ENCODE measurements around the gene CKAP2L.

The CKAP2L gene

DNA sequence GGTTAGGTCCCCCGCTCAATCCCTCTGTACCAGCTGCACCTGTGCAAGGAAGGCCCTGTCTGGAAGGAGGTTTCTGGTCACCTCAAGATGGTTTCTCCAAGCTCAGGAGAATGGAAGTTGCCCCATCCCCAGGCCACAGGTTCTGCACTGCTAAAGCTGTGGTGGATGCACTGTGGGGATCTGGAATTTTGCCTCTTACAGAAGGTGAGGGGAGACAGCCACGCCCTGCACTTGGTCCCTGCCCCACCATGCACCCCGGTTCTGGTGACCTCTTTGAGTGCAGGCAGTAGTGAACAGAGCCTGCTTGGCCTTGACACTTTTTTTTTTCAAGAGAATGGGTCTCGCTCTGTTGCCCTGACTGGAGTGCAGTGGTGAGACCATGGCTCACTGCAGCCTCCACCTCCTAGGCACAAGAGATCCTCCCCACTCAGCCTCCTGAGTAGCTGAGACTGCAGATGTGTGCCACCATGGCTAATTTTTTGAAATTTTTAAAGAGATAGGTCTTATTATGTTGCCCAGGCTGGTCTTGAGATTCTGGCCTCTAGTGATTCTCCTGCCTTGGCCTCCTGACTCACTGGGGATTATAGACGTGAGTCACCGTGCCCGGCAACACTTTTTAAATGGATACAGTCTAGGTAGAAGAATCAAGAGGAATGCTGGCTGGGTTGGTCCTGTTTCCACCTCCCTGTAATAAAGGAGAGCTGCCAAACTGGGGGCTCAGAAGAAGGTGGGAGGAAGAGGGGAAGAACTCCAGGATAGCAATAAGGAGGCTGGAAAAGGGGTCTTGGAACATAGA is 49.4 kb downstream of the CKAP2L start:
- Histone ChIP-seq H4K20me1 (ENCODE audit: insufficient read depth, low read length) (no peaks in the 10 kb centered on the region), H3K36me3 (replicated peaks; ENCODE audit: low read depth, low read length) (no peaks in the 10 kb centered on the region), H3K4me3 (ENCODE audit: low read length) (no peak overlapping the region), H3K4me2 (ENCODE audit: low read length) (no peak overlapping the region), H2AFZ (ENCODE audit: low read depth, low read length) (no peak overlapping the region), H3K9ac (ENCODE audit: low read length) (no peak overlapping the region), H3K27ac (ENCODE audit: low read length) (no peak overlapping the region), H3K4me1 (ENCODE audit: low read length) (peaks cover 13% of the 10 kb centered on the region), H3K27me3 (ENCODE audit: low read depth, low read length) (no peaks in the 10 kb centered on the region), H3K9me3 (ENCODE audit: insufficient read depth, low read length) (no peaks in the 10 kb centered on the region), H3K79me2 (ENCODE audit: low read length) (no peaks in the 10 kb centered on the region)
- TF ChIP-seq, protein P1, sequence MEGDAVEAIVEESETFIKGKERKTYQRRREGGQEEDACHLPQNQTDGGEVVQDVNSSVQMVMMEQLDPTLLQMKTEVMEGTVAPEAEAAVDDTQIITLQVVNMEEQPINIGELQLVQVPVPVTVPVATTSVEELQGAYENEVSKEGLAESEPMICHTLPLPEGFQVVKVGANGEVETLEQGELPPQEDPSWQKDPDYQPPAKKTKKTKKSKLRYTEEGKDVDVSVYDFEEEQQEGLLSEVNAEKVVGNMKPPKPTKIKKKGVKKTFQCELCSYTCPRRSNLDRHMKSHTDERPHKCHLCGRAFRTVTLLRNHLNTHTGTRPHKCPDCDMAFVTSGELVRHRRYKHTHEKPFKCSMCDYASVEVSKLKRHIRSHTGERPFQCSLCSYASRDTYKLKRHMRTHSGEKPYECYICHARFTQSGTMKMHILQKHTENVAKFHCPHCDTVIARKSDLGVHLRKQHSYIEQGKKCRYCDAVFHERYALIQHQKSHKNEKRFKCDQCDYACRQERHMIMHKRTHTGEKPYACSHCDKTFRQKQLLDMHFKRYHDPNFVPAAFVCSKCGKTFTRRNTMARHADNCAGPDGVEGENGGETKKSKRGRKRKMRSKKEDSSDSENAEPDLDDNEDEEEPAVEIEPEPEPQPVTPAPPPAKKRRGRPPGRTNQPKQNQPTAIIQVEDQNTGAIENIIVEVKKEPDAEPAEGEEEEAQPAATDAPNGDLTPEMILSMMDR (IDR thresholded peaks at IDR 0.05; ENCODE audit: low read depth, low read length): no peak
- TF ChIP-seq EZH2phosphoT487 (IDR thresholded peaks at IDR 0.05; ENCODE audit: low read depth): no peak

DNA sequence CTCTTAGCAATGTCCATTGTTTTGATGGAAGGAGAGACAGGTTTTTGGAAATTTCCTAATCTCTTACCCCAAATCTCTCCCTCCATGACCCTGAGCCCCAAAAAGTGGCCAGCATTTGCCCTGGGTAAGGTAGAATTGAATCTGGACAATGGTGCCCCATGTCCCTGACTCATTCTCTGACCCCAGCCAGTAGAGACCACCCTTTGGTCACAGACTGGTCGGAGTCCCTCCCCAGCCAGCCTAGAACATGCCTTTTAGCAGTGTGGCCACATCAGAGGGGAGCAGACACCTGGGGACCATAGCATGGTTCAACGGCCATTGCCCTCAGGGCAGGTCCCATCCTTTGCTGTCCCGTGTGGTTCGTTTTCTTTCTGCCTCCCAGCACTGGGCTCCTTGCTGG is 50.1 kb downstream of the CKAP2L start:
- Histone ChIP-seq H3K27me3 (ENCODE audit: low read depth, low read length) (no peaks in the 10 kb centered on the region), H3K79me2 (ENCODE audit: low read length) (no peaks in the 10 kb centered on the region), H3K27ac (ENCODE audit: low read length) (no peak overlapping the region), H3K4me3 (ENCODE audit: low read length) (no peak overlapping the region), H3K36me3 (replicated peaks; ENCODE audit: low read depth, low read length) (no peaks in the 10 kb centered on the region), H3K4me1 (ENCODE audit: low read length) (peaks cover 20% of the 10 kb centered on the region), H3K4me2 (ENCODE audit: low read length) (no peak overlapping the region), H3K9ac (ENCODE audit: low read length) (no peak overlapping the region), H2AFZ (ENCODE audit: low read depth, low read length) (no peak overlapping the region), H3K9me3 (ENCODE audit: insufficient read depth, low read length) (no peaks in the 10 kb centered on the region), H4K20me1 (ENCODE audit: insufficient read depth, low read length) (no peaks in the 10 kb centered on the region)
- no peak for TF ChIP-seq EZH2phosphoT487 (IDR thresholded peaks at IDR 0.05; ENCODE audit: low read depth)
- TF ChIP-seq, protein P1 (IDR thresholded peaks at IDR 0.05; ENCODE audit: low read depth, low read length): no peak

DNA sequence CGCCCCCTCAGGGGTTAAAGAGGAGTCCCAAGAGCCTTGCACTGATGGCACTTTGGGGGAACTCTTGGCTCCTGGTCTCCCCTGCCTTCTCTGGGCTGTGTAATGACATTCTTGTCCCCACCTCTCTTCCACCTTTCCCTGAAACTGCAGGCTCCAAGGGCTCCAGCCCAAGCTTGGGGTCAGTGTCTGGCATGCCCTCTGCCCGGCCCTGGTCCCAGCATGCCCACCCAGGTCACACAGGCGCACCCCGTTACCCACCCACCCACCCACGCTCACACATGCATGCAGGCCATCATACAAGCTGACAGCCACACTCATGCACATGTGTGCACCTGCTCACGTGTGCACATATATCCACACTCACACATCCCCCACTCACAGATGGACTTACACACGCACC is 50.5 kb downstream of the CKAP2L start:
- H3K27me3 ChIP-seq (ENCODE audit: low read depth, low read length): no peaks in the 10 kb centered on the region
- H3K4me3 ChIP-seq (ENCODE audit: low read length): no peak overlapping the region
- H3K4me1 ChIP-seq (ENCODE audit: low read length): peaks cover 24% of the 10 kb centered on the region
- no peak overlapping the region for H3K27ac ChIP-seq (ENCODE audit: low read length)
- no peaks in the 10 kb centered on the region for H3K79me2 ChIP-seq (ENCODE audit: low read length)
- no peak overlapping the region for H2AFZ ChIP-seq (ENCODE audit: low read depth, low read length)
- H3K9me3 ChIP-seq (ENCODE audit: insufficient read depth, low read length): no peaks in the 10 kb centered on the region
- no peak for TF ChIP-seq EZH2phosphoT487 (IDR thresholded peaks at IDR 0.05; ENCODE audit: low read depth)
- TF ChIP-seq, protein P1 (IDR thresholded peaks at IDR 0.05; ENCODE audit: low read depth, low read length): no peak
- H3K9ac ChIP-seq (ENCODE audit: low read length): no peak overlapping the region
- H3K4me2 ChIP-seq (ENCODE audit: low read length): no peak overlapping the region
- no peaks in the 10 kb centered on the region for H3K36me3 ChIP-seq (replicated peaks; ENCODE audit: low read depth, low read length)
- no peaks in the 10 kb centered on the region for H4K20me1 ChIP-seq (ENCODE audit: insufficient read depth, low read length)

DNA sequence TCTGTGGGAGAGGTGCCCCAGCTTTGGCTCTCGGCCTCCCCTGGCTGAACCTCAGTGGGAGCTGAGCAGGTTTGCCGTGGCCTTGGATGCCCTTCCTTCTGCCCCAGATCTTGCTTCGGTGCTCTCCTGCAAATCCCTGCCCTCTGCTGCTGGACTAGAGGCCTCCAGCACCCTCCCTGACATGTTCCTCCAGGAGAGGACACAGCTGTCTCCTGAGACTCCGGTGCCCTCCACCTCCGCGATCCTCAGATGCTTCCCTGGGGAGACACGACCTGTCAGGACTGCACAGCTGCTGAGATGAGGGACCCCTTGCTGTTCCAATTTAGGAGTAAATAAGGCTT is 50.9 kb downstream of the CKAP2L start:
- Histone ChIP-seq H3K4me1 (ENCODE audit: low read length) (peaks cover 27% of the 10 kb centered on the region), H3K27me3 (ENCODE audit: low read depth, low read length) (no peaks in the 10 kb centered on the region), H3K4me3 (ENCODE audit: low read length) (no peak overlapping the region), H3K9ac (ENCODE audit: low read length) (no peak overlapping the region), H3K27ac (ENCODE audit: low read length) (no peak overlapping the region), H3K36me3 (replicated peaks; ENCODE audit: low read depth, low read length) (no peaks in the 10 kb centered on the region), H4K20me1 (ENCODE audit: insufficient read depth, low read length) (no peaks in the 10 kb centered on the region), H3K4me2 (ENCODE audit: low read length) (no peak overlapping the region), H3K9me3 (ENCODE audit: insufficient read depth, low read length) (no peaks in the 10 kb centered on the region), H3K79me2 (ENCODE audit: low read length) (no peaks in the 10 kb centered on the region), H2AFZ (ENCODE audit: low read depth, low read length) (no peak overlapping the region)
- no peak for TF ChIP-seq EZH2phosphoT487 (IDR thresholded peaks at IDR 0.05; ENCODE audit: low read depth)
- TF ChIP-seq, protein P1 (IDR thresholded peaks at IDR 0.05; ENCODE audit: low read depth, low read length): no peak

Measured in OCI-LY3 (cell line).